ENCODE measurements around the gene INSRR.

Gene INSRR

GRCh38 chr1:156901966-156902915 lies 43.3 kb upstream of the INSRR start:
- no peak overlapping the region for H3K27ac ChIP-seq
- no peak for TF ChIP-seq CTCF (conservative IDR thresholded peaks at IDR 0.05)

- H3K27ac ChIP-seq = no peak overlapping the region
These were observed 42.6 kb upstream of the INSRR start for GRCh38 chr1:156901590-156901900.

DNA sequence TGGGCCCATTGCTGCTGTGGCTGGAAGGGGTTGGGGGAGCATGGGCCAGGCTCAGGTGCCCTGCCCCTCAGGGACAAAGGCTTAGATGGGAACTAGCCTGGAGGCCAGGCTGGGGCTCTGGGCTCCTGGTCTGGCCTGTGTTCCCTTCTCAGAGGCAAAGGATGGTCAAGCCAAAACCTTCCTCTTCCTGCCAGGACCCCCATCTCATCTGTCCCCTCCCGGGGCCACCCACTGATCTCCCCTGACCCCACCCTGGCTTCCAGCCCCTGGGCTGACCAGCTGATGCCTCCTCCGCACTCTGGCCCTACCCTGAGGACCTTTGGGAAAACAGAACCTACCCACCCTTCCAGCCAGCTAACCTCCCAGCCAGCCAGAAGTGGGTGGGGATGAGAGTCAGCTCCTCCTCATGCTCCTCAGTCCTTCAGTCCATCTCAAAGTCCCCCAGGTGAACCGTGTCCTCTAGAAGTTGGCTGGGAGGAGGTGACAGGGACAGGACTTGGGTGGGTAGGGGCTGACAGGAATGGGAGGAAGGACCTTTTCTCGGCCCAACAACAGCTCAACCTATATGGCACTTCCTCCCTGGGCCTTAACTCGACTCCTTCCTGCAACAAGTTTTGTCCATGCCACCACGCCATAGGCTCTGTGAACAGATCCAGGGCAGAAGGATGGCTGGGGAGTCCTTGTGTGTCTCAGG lies 42.1 kb upstream of the INSRR start:
- H3K27ac ChIP-seq = no peak overlapping the region
- TF ChIP-seq CTCF (conservative IDR thresholded peaks at IDR 0.05) = no peak

More at GRCh38 chr1:156901590-156901900, 42.6 kb upstream of the INSRR start:
- TF ChIP-seq CTCF (conservative IDR thresholded peaks at IDR 0.05) = no peak

- no peak overlapping the region for H3K27ac ChIP-seq
These were observed 41.2 kb upstream of the INSRR start for GRCh38 chr1:156899956-156900718.

GRCh38 chr1:156898971-156899664 lies 40.2 kb upstream of the INSRR start:
- no peak for TF ChIP-seq CTCF (conservative IDR thresholded peaks at IDR 0.05)
- H3K27ac ChIP-seq = no peak overlapping the region

More at GRCh38 chr1:156899956-156900718, 41.2 kb upstream of the INSRR start:
- no peak for TF ChIP-seq CTCF (conservative IDR thresholded peaks at IDR 0.05)

- no peak for TF ChIP-seq CTCF (conservative IDR thresholded peaks at IDR 0.05)
- no peak overlapping the region for H3K27ac ChIP-seq
These were observed 39.2 kb upstream of the INSRR start for GRCh38 chr1:156898161-156898566.
